ENCODE data around the gene TMSB4X. TPM values are rescaled to one million over a fixed set of nuclear protein-coding genes. Genes with fewer than 3 reads are reported as not detected.

Gene TMSB4X
- total and polyA plus RNA-seq, 9 donors, result 1,993 to 5,006 (median 2,317) TPM

- TF ChIP-seq POLR2A (IDR thresholded peaks at IDR 0.05) (no peak), EP300 (IDR thresholded peaks at IDR 0.05) (no peak), CTCF (IDR thresholded peaks at IDR 0.05) (no peak)
- Histone ChIP-seq H3K4me1 (ENCODE audit: insufficient read depth) (peaks cover 3% of the 10 kb centered on the region), H3K27me3 (no peaks in the 10 kb centered on the region), H3K9me3 (no peaks in the 10 kb centered on the region), H3K27ac (peak overlapping the region in 1 of 2 donors; percentile 20), H3K36me3 (no peaks in the 10 kb centered on the region), H3K4me3 (no peak overlapping the region)
- DNase-seq, result no peak
- WGBS, 3 donors, result 39 to 48% (median 40%) methylated on average over 8 of the region's 8 CpGs
- intact Hi-C loops (cut with DNase I), result no loop called here
Observed at GRCh38 chrX:13000301-13000811, 25.4 kb downstream of the TMSB4X start.

GRCh38 chrX:13001097-13001496, 26.2 kb downstream of the TMSB4X start:
- intact Hi-C loops (cut with DNase I), result no loop called here
- H3K27me3 ChIP-seq, result no peaks in the 10 kb centered on the region
- peak overlapping the region in 1 of 2 donors; percentile 20 for H3K27ac ChIP-seq
- H3K4me1 ChIP-seq (ENCODE audit: insufficient read depth), result peaks cover 3% of the 10 kb centered on the region
- 78 to 87% (median 85%) methylated on average over 5 of the region's 5 CpGs for WGBS, 3 donors
- H3K4me3 ChIP-seq, result no peak overlapping the region
- no peak for DNase-seq
- no peaks in the 10 kb centered on the region for H3K9me3 ChIP-seq
- H3K36me3 ChIP-seq, result no peaks in the 10 kb centered on the region
- TF ChIP-seq POLR2A (IDR thresholded peaks at IDR 0.05), result no peak
- TF ChIP-seq EP300 (IDR thresholded peaks at IDR 0.05), result no peak
- no peak for TF ChIP-seq CTCF (IDR thresholded peaks at IDR 0.05)

- Histone ChIP-seq H3K27me3 (no peaks in the 10 kb centered on the region), H3K4me3 (no peak overlapping the region), H3K9me3 (no peaks in the 10 kb centered on the region), H3K4me1 (ENCODE audit: insufficient read depth) (peaks cover 3% of the 10 kb centered on the region), H3K27ac (no peak overlapping the region), H3K36me3 (no peaks in the 10 kb centered on the region)
- WGBS, 3 donors, result 71 to 74% (median 71%) methylated on average over 4 of the region's 4 CpGs
- intact Hi-C loops (cut with DNase I), result no loop called here
- TF ChIP-seq EP300 (IDR thresholded peaks at IDR 0.05), result no peak
- no peak for TF ChIP-seq CTCF (IDR thresholded peaks at IDR 0.05)
- TF ChIP-seq POLR2A (IDR thresholded peaks at IDR 0.05), result no peak
- no peak for DNase-seq
Observed at GRCh38 chrX:13001961-13002671, 27.2 kb downstream of the TMSB4X start.

GRCh38 chrX:13005661-13006473, 31.0 kb downstream of the TMSB4X start:
- no peak overlapping the region for H3K4me3 ChIP-seq
- intact Hi-C loops (cut with DNase I), result no loop called here
- H3K27me3 ChIP-seq, result no peaks in the 10 kb centered on the region
- H3K27ac ChIP-seq, result peak overlapping the region in 1 of 2 donors; percentile 13
- H3K9me3 ChIP-seq, result no peaks in the 10 kb centered on the region
- DNase-seq, result no peak
- peaks cover 3% of the 10 kb centered on the region for H3K4me1 ChIP-seq (ENCODE audit: insufficient read depth)
- no peak for TF ChIP-seq CTCF (IDR thresholded peaks at IDR 0.05)
- no peak for TF ChIP-seq POLR2A (IDR thresholded peaks at IDR 0.05)
- TF ChIP-seq EP300 (IDR thresholded peaks at IDR 0.05), result no peak
- H3K36me3 ChIP-seq, result no peaks in the 10 kb centered on the region
- WGBS, 3 donors, result 51 to 52% (median 51%) methylated on average over 9 of the region's 9 CpGs

Measured in ovary (tissue), 9 donors.